Activated CD4-positive, CD25-positive, alpha-beta regulatory T cell treated with anti-CD3 and anti-CD28 coated beads, Interleukin-2, amount 50 U/mL, for 16 hours (primary cell): Measurements from ENCODE around the gene NOTCH2NLA.
A peak's percentile ranks its signal among the peaks of the same experiment; 100 is the strongest.
"Not testable (repeated sequence)": the region's sequence is repeated elsewhere in the genome, so short reads cannot be mapped to it uniquely, and the experiment has no call there.

Experiments used
- DNase-seq: peaks from one replicate; pipeline ENCODE4 v3.0.0-alpha.2; 2020; ENCODE audit warnings: low read depth, low spot score

The NOTCH2NLA gene

GRCh38 chr1:146228710-146229477 is at the start of gene NOTCH2NLA:
Gene NOTCH2NLA, minus strand, starts transcription at chr1:146229021. Its CDS starts 39,684 bp downstream, at chr1:146189337.
- DNase-seq, result peak; percentile 1

- DNase-seq, result not testable (repeated sequence)
Measured at GRCh38 chr1:146278346-146278745, 49.5 kb upstream of the NOTCH2NLA start.

- not testable (repeated sequence) for DNase-seq
Measured at GRCh38 chr1:146277087-146277486, 48.3 kb upstream of the NOTCH2NLA start.

GRCh38 chr1:146274083-146274482 is 45.3 kb upstream of the NOTCH2NLA start:
- not testable (repeated sequence) for DNase-seq

- DNase-seq, result not testable (repeated sequence)
Measured at GRCh38 chr1:146273194-146273593, 44.4 kb upstream of the NOTCH2NLA start.

GRCh38 chr1:146272734-146273133 is 43.9 kb upstream of the NOTCH2NLA start:
- DNase-seq, result not testable (repeated sequence)

GRCh38 chr1:146271977-146272376 is 43.2 kb upstream of the NOTCH2NLA start:
- DNase-seq, result not testable (repeated sequence)

- not testable (repeated sequence) for DNase-seq
Measured at GRCh38 chr1:146270129-146270528, 41.3 kb upstream of the NOTCH2NLA start.

GRCh38 chr1:146266179-146266748 is 37.4 kb upstream of the NOTCH2NLA start:
- DNase-seq, result not testable (repeated sequence)

- not testable (repeated sequence) for DNase-seq
Measured at GRCh38 chr1:146264761-146265160, 35.9 kb upstream of the NOTCH2NLA start.

GRCh38 chr1:146260006-146260730 is 31.3 kb upstream of the NOTCH2NLA start:
- DNase-seq, result not testable (repeated sequence)

- not testable (repeated sequence) for DNase-seq
Measured at GRCh38 chr1:146257992-146258552, 29.3 kb upstream of the NOTCH2NLA start.

- DNase-seq, result not testable (repeated sequence)
Measured at GRCh38 chr1:146254569-146255197, 25.9 kb upstream of the NOTCH2NLA start.

GRCh38 chr1:146253249-146253855 is 24.5 kb upstream of the NOTCH2NLA start:
- DNase-seq, result not testable (repeated sequence)

- not testable (repeated sequence) for DNase-seq
Measured at GRCh38 chr1:146251523-146251922, 22.7 kb upstream of the NOTCH2NLA start.

GRCh38 chr1:146248643-146249042 is 19.8 kb upstream of the NOTCH2NLA start:
- DNase-seq, result not testable (repeated sequence)

GRCh38 chr1:146236626-146237025 is 7.8 kb upstream of the NOTCH2NLA start:
- DNase-seq, result not testable (repeated sequence)

- not testable (repeated sequence) for DNase-seq
Measured at GRCh38 chr1:146236026-146236601, 7.3 kb upstream of the NOTCH2NLA start.

- peak; percentile 0 for DNase-seq
Measured at GRCh38 chr1:146228144-146228682, 608 bp downstream of the NOTCH2NLA start.

- not testable (repeated sequence) for DNase-seq
Measured at GRCh38 chr1:146174531-146174930, 54.3 kb downstream of the NOTCH2NLA start.
